DND-41 (cell line): ENCODE measurements around the gene GJD4.

Experiments used
- EZH2 ChIP-seq: IDR thresholded peaks from 3 replicates; pipeline ENCODE4 v1.6.1; 2012; ENCODE audit warnings: borderline replicate concordance, low read depth, mild to moderate bottlenecking, moderate library complexity, low read length, inconsistent platforms; ENCODE audit not compliant: severe bottlenecking
- TF ChIP-seq, protein P1 (sequence below): IDR thresholded peaks from 2 replicates; pipeline ENCODE4 v1.5.1; 2012; ENCODE audit warnings: borderline replicate concordance, low read length, moderate library complexity, mild to moderate bottlenecking; ENCODE audit not compliant: poor library complexity, severe bottlenecking; ENCODE audit errors: extremely low read depth

DNA sequence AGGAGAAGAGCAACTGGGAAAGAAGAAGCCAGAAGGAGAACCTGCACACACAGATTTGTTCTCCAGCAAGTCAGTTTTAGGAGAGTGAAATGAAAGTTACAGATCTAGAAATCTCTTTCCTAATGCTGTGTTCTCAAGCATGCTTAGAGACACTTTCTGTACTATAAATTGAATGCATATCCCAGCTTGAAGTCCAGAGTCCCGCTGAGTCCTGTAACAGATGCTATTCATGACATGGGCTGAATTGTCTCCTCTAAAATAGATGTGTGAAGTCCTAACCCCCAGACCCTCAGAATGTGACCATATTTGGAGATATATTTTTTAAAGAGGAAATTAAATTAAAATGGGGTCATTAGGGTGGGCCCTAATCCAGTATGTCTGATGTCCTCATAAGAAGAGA, 46.9 kb upstream of the GJD4 start:
- TF ChIP-seq, protein P1, sequence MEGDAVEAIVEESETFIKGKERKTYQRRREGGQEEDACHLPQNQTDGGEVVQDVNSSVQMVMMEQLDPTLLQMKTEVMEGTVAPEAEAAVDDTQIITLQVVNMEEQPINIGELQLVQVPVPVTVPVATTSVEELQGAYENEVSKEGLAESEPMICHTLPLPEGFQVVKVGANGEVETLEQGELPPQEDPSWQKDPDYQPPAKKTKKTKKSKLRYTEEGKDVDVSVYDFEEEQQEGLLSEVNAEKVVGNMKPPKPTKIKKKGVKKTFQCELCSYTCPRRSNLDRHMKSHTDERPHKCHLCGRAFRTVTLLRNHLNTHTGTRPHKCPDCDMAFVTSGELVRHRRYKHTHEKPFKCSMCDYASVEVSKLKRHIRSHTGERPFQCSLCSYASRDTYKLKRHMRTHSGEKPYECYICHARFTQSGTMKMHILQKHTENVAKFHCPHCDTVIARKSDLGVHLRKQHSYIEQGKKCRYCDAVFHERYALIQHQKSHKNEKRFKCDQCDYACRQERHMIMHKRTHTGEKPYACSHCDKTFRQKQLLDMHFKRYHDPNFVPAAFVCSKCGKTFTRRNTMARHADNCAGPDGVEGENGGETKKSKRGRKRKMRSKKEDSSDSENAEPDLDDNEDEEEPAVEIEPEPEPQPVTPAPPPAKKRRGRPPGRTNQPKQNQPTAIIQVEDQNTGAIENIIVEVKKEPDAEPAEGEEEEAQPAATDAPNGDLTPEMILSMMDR = no peak
- no peak for TF ChIP-seq EZH2
